ENCODE results near the gene TOMM34. TPM values are rescaled to one million over a fixed set of nuclear protein-coding genes. Genes with fewer than 3 reads are reported as not detected.

Gene TOMM34
- total RNA-seq, 1 donor from 2014 or later, result 45.8 TPM

DNA sequence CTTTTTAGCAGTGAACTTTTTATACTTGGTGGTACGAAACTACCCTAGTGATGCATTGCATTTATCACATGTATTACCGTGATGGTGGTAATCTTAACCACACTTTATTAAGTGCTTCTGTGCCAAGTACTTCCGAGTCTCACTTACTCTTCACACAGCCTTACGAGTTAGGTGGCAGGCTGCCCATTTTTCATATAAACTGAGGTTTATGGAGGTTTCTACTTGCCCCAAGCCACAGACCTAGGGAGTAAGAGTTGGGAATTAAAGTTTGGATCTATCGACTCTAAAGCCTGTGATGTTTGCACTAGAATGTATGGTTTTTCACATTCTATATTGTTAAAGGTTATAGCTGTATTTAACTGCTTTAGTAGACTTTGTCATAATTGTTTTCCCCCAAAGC, 55.8 kb downstream of the TOMM34 start:
- Histone ChIP-seq H3K36me3 (ENCODE audit: insufficient read depth, low read length) (peaks cover 55% of the 10 kb centered on the region), H3K27me3 (ENCODE audit: insufficient read depth, low read length) (no peaks in the 10 kb centered on the region), H4K20me1 (ENCODE audit: insufficient read depth, low read length) (peaks cover 85% of the 10 kb centered on the region), H3K4me3 (ENCODE audit: insufficient read depth, low read depth, low read length) (no peak overlapping the region), H3K4me1 (ENCODE audit: insufficient read depth, low read length) (peaks cover 10% of the 10 kb centered on the region), H3K4me2 (ENCODE audit: low read length) (no peak overlapping the region), H3K9me3 (ENCODE audit: insufficient read depth, low read depth, low read length) (no peaks in the 10 kb centered on the region), H3K27ac (ENCODE audit: low read depth, low read length) (no peak overlapping the region), H3K9ac (ENCODE audit: low read length) (no peak overlapping the region), H3K79me2 (ENCODE audit: insufficient read depth, low read length) (peaks cover 50% of the 10 kb centered on the region), H2AFZ (ENCODE audit: low read depth, low read length) (no peak overlapping the region)
- Mint-ChIP-seq H3K27me3 (ENCODE audit: low read depth, unreplicated experiment) (no peaks in the 10 kb centered on the region), H3K4me3 (ENCODE audit: unreplicated experiment) (no peak overlapping the region), H3K9me3 (ENCODE audit: unreplicated experiment) (no peaks in the 10 kb centered on the region), H3K27ac (ENCODE audit: unreplicated experiment) (no peak overlapping the region), H3K4me1 (ENCODE audit: low read depth, unreplicated experiment) (peaks cover 17% of the 10 kb centered on the region), H3K36me3 (ENCODE audit: low read depth, unreplicated experiment) (peaks cover 6% of the 10 kb centered on the region)
- TF ChIP-seq, protein P1, sequence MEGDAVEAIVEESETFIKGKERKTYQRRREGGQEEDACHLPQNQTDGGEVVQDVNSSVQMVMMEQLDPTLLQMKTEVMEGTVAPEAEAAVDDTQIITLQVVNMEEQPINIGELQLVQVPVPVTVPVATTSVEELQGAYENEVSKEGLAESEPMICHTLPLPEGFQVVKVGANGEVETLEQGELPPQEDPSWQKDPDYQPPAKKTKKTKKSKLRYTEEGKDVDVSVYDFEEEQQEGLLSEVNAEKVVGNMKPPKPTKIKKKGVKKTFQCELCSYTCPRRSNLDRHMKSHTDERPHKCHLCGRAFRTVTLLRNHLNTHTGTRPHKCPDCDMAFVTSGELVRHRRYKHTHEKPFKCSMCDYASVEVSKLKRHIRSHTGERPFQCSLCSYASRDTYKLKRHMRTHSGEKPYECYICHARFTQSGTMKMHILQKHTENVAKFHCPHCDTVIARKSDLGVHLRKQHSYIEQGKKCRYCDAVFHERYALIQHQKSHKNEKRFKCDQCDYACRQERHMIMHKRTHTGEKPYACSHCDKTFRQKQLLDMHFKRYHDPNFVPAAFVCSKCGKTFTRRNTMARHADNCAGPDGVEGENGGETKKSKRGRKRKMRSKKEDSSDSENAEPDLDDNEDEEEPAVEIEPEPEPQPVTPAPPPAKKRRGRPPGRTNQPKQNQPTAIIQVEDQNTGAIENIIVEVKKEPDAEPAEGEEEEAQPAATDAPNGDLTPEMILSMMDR (IDR thresholded peaks at IDR 0.05; ENCODE audit: insufficient read depth, low read depth, low read length), result no peak
- TF ChIP-seq EZH2 (IDR thresholded peaks at IDR 0.05; ENCODE audit: insufficient read depth, low read length), result no peak
- DNase-seq (ENCODE audit: low read depth) (no peak), FAIRE-seq (no peak)

DNA sequence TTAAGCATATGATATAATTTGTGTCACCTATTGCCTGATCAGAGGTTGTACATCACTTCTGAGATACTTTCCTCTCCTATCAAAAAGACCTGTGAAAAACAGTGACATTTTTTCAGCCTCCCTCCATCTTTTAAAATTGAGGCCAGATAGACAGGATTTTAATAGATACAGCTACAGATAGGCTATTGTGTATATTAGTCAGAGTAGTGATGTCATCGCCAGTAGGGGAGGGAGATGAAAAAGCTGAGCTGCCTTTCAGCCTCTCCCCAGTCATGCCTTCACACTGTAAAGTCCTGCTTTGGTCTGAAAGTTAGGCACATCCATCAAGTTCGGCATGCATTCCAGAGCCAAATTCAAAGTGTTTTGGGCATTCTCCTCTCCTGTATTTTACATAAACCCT, 58.2 kb downstream of the TOMM34 start:
- no peak for FAIRE-seq
- peaks cover 47% of the 10 kb centered on the region for H3K36me3 ChIP-seq (ENCODE audit: insufficient read depth, low read length)

DNA sequence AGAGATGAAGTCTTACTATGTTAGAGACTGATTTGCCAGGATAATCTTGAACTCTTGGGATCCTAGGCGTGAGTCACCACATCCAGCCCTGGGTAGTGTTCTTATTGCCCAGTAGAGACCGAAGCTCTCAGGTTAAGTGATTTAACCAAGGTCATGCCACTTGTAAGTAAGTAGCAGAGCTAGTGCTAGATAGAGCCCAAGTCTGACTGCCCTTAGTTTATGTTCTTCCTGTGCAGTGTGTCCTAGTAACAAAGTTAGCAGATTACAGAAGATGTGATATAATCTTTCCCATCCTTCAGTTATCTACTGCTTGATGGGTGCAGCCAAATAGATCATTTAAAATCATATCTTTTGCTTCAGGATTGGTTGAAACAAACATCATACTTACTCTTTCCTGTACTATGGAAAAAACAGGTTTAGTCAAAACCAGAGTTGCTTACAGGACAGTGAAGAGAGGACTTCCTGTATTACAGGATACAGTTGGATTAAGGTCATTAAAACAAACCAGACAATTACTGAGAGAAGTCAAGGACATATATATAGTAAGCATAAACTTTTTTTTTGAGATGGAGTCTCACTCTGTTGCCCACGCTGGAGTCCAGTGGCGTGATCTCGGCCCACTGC, 59.9 kb downstream of the TOMM34 start:
- Histone ChIP-seq H3K4me1 (ENCODE audit: insufficient read depth, low read length) (peaks cover 10% of the 10 kb centered on the region), H3K9me3 (ENCODE audit: insufficient read depth, low read depth, low read length) (no peaks in the 10 kb centered on the region), H4K20me1 (ENCODE audit: insufficient read depth, low read length) (peaks cover 99% of the 10 kb centered on the region), H3K36me3 (ENCODE audit: insufficient read depth, low read length) (peaks cover 31% of the 10 kb centered on the region), H3K79me2 (ENCODE audit: insufficient read depth, low read length) (peaks cover 90% of the 10 kb centered on the region), H3K27ac (ENCODE audit: low read depth, low read length) (no peak overlapping the region), H2AFZ (ENCODE audit: low read depth, low read length) (no peak overlapping the region), H3K9ac (ENCODE audit: low read length) (no peak overlapping the region), H3K27me3 (ENCODE audit: insufficient read depth, low read length) (no peaks in the 10 kb centered on the region), H3K4me3 (ENCODE audit: insufficient read depth, low read depth, low read length) (no peak overlapping the region), H3K4me2 (ENCODE audit: low read length) (no peak overlapping the region)
- H3K4me1 Mint-ChIP-seq (ENCODE audit: low read depth, unreplicated experiment), result peaks cover 30% of the 10 kb centered on the region
- peaks cover 6% of the 10 kb centered on the region for H3K36me3 Mint-ChIP-seq (ENCODE audit: low read depth, unreplicated experiment)
- no peak overlapping the region for H3K27ac Mint-ChIP-seq (ENCODE audit: unreplicated experiment)
- H3K27me3 Mint-ChIP-seq (ENCODE audit: low read depth, unreplicated experiment), result no peaks in the 10 kb centered on the region
- no peak for TF ChIP-seq EZH2 (IDR thresholded peaks at IDR 0.05; ENCODE audit: insufficient read depth, low read length)
- TF ChIP-seq, protein P1 (IDR thresholded peaks at IDR 0.05; ENCODE audit: insufficient read depth, low read depth, low read length), result no peak
- no peaks in the 10 kb centered on the region for H3K9me3 Mint-ChIP-seq (ENCODE audit: unreplicated experiment)
- FAIRE-seq (no peak), DNase-seq (ENCODE audit: low read depth) (no peak)
- no peak overlapping the region for H3K4me3 Mint-ChIP-seq (ENCODE audit: unreplicated experiment)

More for the DNA sequence above, 58.2 kb downstream of the TOMM34 start:
- H2AFZ ChIP-seq (ENCODE audit: low read depth, low read length), result no peak overlapping the region
- H3K27ac Mint-ChIP-seq (ENCODE audit: unreplicated experiment), result no peak overlapping the region
- no peak overlapping the region for H3K4me3 ChIP-seq (ENCODE audit: insufficient read depth, low read depth, low read length)
- no peak overlapping the region for H3K4me2 ChIP-seq (ENCODE audit: low read length)
- H3K4me1 Mint-ChIP-seq (ENCODE audit: low read depth, unreplicated experiment), result peaks cover 24% of the 10 kb centered on the region
- peaks cover 92% of the 10 kb centered on the region for H4K20me1 ChIP-seq (ENCODE audit: insufficient read depth, low read length)
- no peaks in the 10 kb centered on the region for H3K9me3 Mint-ChIP-seq (ENCODE audit: unreplicated experiment)
- H3K27me3 Mint-ChIP-seq (ENCODE audit: low read depth, unreplicated experiment), result no peaks in the 10 kb centered on the region
- H3K79me2 ChIP-seq (ENCODE audit: insufficient read depth, low read length), result peaks cover 74% of the 10 kb centered on the region
- no peak overlapping the region for H3K9ac ChIP-seq (ENCODE audit: low read length)
- H3K9me3 ChIP-seq (ENCODE audit: insufficient read depth, low read depth, low read length), result no peaks in the 10 kb centered on the region
- H3K27ac ChIP-seq (ENCODE audit: low read depth, low read length), result no peak overlapping the region
- DNase-seq (ENCODE audit: low read depth), result peak; percentile 56
- TF ChIP-seq, protein P1 (IDR thresholded peaks at IDR 0.05; ENCODE audit: insufficient read depth, low read depth, low read length), result no peak
- TF ChIP-seq EZH2 (IDR thresholded peaks at IDR 0.05; ENCODE audit: insufficient read depth, low read length), result no peak
- peaks cover 6% of the 10 kb centered on the region for H3K36me3 Mint-ChIP-seq (ENCODE audit: low read depth, unreplicated experiment)
- peaks cover 10% of the 10 kb centered on the region for H3K4me1 ChIP-seq (ENCODE audit: insufficient read depth, low read length)
- no peak overlapping the region for H3K4me3 Mint-ChIP-seq (ENCODE audit: unreplicated experiment)
- H3K27me3 ChIP-seq (ENCODE audit: insufficient read depth, low read length), result no peaks in the 10 kb centered on the region

Measured in astrocyte (in vitro differentiated cells and primary cell).